HCT116 (cell line): ENCODE data around the gene GAL3ST3. TPM values are rescaled to one million over a fixed set of nuclear protein-coding genes. Genes with fewer than 3 reads are reported as not detected.
A peak's percentile ranks its signal among the peaks of the same experiment; 100 is the strongest.

ENCODE experiments used
- ATAC-seq: fragments of 200-7000 bp; cut with Tn5 transposase; 2 replicates; pipeline ENCODE4 v1.9.1; 2020; ENCODE audit warnings: mild to moderate bottlenecking, moderate library complexity
- BruUV-seq: library from RNA; stranded (reverse); fragments of 400-500 nt; replicated peaks from 2 replicates; lab custom pipeline; 2021; lab: Mats Ljungman, UMichigan
- CTCF ChIA-PET: fragments of 300-600 bp; sonication (Branson Sonifier 250); formaldehyde crosslinking; loops from one replicate; lab custom pipeline; 2021; ENCODE audit warnings: antibody characterized with exemption; lab: Charles Lee
- POLR2A ChIA-PET: fragments of 300-600, 350-600 bp; sonication (Branson Sonifier 250); formaldehyde crosslinking; loops from one replicate; lab custom pipeline; 2021; ENCODE audit warnings: antibody characterized with exemption; lab: Charles Lee
- RAD21 ChIA-PET, 2 experiments: fragments of 300-600 bp; sonication (Branson Sonifier 250); formaldehyde crosslinking; loops; one replicate each; lab custom pipeline; 2023; ENCODE audit warnings: low total read pairs in 2 of 2; ENCODE audit not compliant: uncharacterized antibody in 2 of 2, unreplicated experiment in 2 of 2, low non-redundant PET in 1 of 2; lab: Charles Lee
- DNase-seq: peaks from one replicate; pipeline ENCODE4 v3.0.0-alpha.2; 2010; ENCODE audit warnings: low read depth, low spot score
- H2AFZ ChIP-seq: fragments of 200-600 bp; shearing (Covaris generic), sonication (generic); 2 replicates; pipeline ENCODE4 v1.6.1; 2017; ENCODE audit warnings: low read depth, mixed run types, mixed read lengths, antibody characterized with exemption, low read length; ENCODE audit not compliant: poor library complexity, severe bottlenecking
- H3K27ac ChIP-seq: 2 replicates; pipeline ENCODE4 v1.5.1; 2012; ENCODE audit warnings: low read depth, low read length
- H3K27me3 ChIP-seq: fragments of 200-600 bp; sonication (generic); 2 replicates; pipeline ENCODE4 v1.6.1; 2016; ENCODE audit warnings: mixed run types, low read length, mixed read lengths; ENCODE audit not compliant: insufficient read depth
- H3K36me3 ChIP-seq, 2 experiments: fragments of 200-500 bp in 1 of 2; fragments of 200-600 bp in 1 of 2; sonication (Bioruptor generic) in 1 of 2; sonication (generic) in 1 of 2; 2 replicates each; pipeline versions ENCODE4 v1.5.1 to v1.6.1; 2014 to 2016; ENCODE audit warnings: low read length in 2 of 2, inconsistent platforms in 1 of 2, mixed read lengths in 1 of 2, mixed run types in 1 of 2; ENCODE audit not compliant: insufficient read depth in 2 of 2, control insufficient read depth in 1 of 2
- H3K4me1 ChIP-seq, 2 experiments: fragments of 200-600 bp in 1 of 2; sonication (generic) in 1 of 2; 2 replicates each; pipeline versions ENCODE4 v1.5.1 to v1.6.1; 2012 to 2017; ENCODE audit warnings: low read length in 2 of 2, inconsistent platforms in 1 of 2, mild to moderate bottlenecking in 1 of 2, mixed read lengths in 1 of 2, mixed run types in 1 of 2, moderate library complexity in 1 of 2; ENCODE audit not compliant: insufficient read depth in 2 of 2, control insufficient read depth in 1 of 2
- H3K4me2 ChIP-seq: fragments of 200-600 bp; sonication (generic); 2 replicates; pipeline ENCODE4 v1.6.1; 2017; ENCODE audit warnings: mixed run types, low read length, mixed read lengths
- H3K4me3 ChIP-seq, 2 experiments: fragments of 200-600 bp in 1 of 2; sonication (generic) in 1 of 2; replicated peaks in 1 of 2; 2 replicates each; pipeline ENCODE4 v1.5.1; 2011 to 2016; ENCODE audit warnings: low read length in 2 of 2, control low read depth in 1 of 2, low read depth in 1 of 2, mild to moderate bottlenecking in 1 of 2, mixed read lengths in 1 of 2, mixed run types in 1 of 2
- H3K79me2 ChIP-seq: fragments of 200-600 bp; sonication (generic); 2 replicates; pipeline ENCODE4 v1.6.1; 2017; ENCODE audit warnings: mild to moderate bottlenecking, mixed run types, low read length, moderate library complexity, mixed read lengths; ENCODE audit not compliant: insufficient read depth
- H3K9ac ChIP-seq: fragments of 200-600 bp; sonication (generic); 2 replicates; pipeline ENCODE4 v1.6.1; 2016; ENCODE audit warnings: low read length, mixed read lengths
- H3K9me2 ChIP-seq: fragments of 200-600 bp; sonication (generic), shearing (Covaris generic); 2 replicates; pipeline ENCODE4 v1.6.1; 2017; ENCODE audit warnings: mixed run types, mild to moderate bottlenecking, moderate library complexity; ENCODE audit not compliant: insufficient read depth
- H3K9me3 ChIP-seq, 2 experiments: fragments of 200-500 bp in 1 of 2; fragments of 200-600 bp in 1 of 2; sonication (Bioruptor generic) in 1 of 2; sonication (generic) in 1 of 2; 2 replicates each; pipeline ENCODE4 v1.6.1; 2014 to 2017; ENCODE audit warnings: low read length in 2 of 2, mixed read lengths in 2 of 2, inconsistent platforms in 1 of 2, low read depth in 1 of 2, mild to moderate bottlenecking in 1 of 2, mixed run types in 1 of 2, moderate library complexity in 1 of 2; ENCODE audit not compliant: control insufficient read depth in 1 of 2, insufficient read depth in 1 of 2
- H4K20me1 ChIP-seq: fragments of 200-600 bp; sonication (generic), shearing (Covaris generic); 2 replicates; pipeline ENCODE4 v1.6.1; 2017; ENCODE audit warnings: mixed run types, mild to moderate bottlenecking, moderate library complexity; ENCODE audit not compliant: insufficient read depth
- CEBPB ChIP-seq: IDR thresholded peaks from 2 replicates; pipeline ENCODE4 v1.6.1; 2012; ENCODE audit warnings: low read depth
- EGR1 ChIP-seq: IDR thresholded peaks from 2 replicates; pipeline ENCODE4 v1.6.1; 2012; ENCODE audit warnings: low read depth
- ELF1 ChIP-seq: IDR thresholded peaks from 2 replicates; pipeline ENCODE4 v1.6.1; 2012; ENCODE audit warnings: low read depth, borderline replicate concordance
- EZH2 ChIP-seq: fragments of 200-600 bp; sonication (generic); IDR thresholded peaks from 2 replicates; pipeline ENCODE4 v1.6.1; 2017; ENCODE audit warnings: antibody characterized with exemption, mixed run types
- FOSL1 ChIP-seq: IDR thresholded peaks from 2 replicates; pipeline ENCODE4 v1.6.1; 2012; ENCODE audit warnings: low read depth
- JUND ChIP-seq: IDR thresholded peaks from 2 replicates; pipeline ENCODE4 v1.6.1; 2012
- POLR2A ChIP-seq: IDR thresholded peaks from 2 replicates; pipeline ENCODE4 v1.7.0; 2011; ENCODE audit warnings: borderline replicate concordance; ENCODE audit not compliant: insufficient read depth, insufficient read length; ENCODE audit errors: extremely low read depth
- POLR2AphosphoS5 ChIP-seq: IDR thresholded peaks from 2 replicates; pipeline ENCODE4 v1.6.1; 2011; ENCODE audit warnings: mild to moderate bottlenecking, low read depth, low read length, moderate library complexity
- RAD21 ChIP-seq: IDR thresholded peaks from 2 replicates; pipeline ENCODE4 v1.6.1; 2012; ENCODE audit warnings: low read depth, mild to moderate bottlenecking
- SIN3A ChIP-seq: IDR thresholded peaks from 2 replicates; pipeline ENCODE4 v1.6.1; 2012; ENCODE audit warnings: low read depth
- SRF ChIP-seq: IDR thresholded peaks from 2 replicates; pipeline ENCODE4 v1.6.1; 2012; ENCODE audit warnings: low read depth
- YY1 ChIP-seq: IDR thresholded peaks from 2 replicates; pipeline ENCODE4 v1.6.1; 2011; ENCODE audit warnings: low read length, low read depth, moderate library complexity, mild to moderate bottlenecking; ENCODE audit not compliant: insufficient replicate concordance; ENCODE audit errors: extremely low read depth
- ZFX ChIP-seq: fragments of 450-650 bp; IDR thresholded peaks from 2 replicates; pipeline ENCODE4 v1.6.1; 2017
- ZNF274 ChIP-seq: fragments of 200-500 bp; sonication (Bioruptor generic); IDR thresholded peaks from 2 replicates; pipeline ENCODE4 v1.6.1; 2014; ENCODE audit warnings: mild to moderate bottlenecking, low read depth, low read length, inconsistent platforms
- intact Hi-C: fragments of 100-400 bp; cut with micrococcal nuclease; formaldehyde crosslinking; loops from 2 replicates; pipeline ENCODE4 v1.10.0; 2022
- total RNA-seq: library from RNA; stranded (reverse); gene quantifications from one replicate; pipeline ENCODE4 v1.2.1, GENCODE V29; 2021; ENCODE audit not compliant: unreplicated experiment
- TF ChIP-seq, protein P1 (sequence below): IDR thresholded peaks from 2 replicates; pipeline ENCODE4 v1.6.1; 2012
- TF ChIP-seq, protein P2 (sequence below): IDR thresholded peaks from 2 replicates; pipeline ENCODE4 v1.6.1; 2011; ENCODE audit warnings: mild to moderate bottlenecking, low read length, moderate library complexity; ENCODE audit not compliant: insufficient replicate concordance; ENCODE audit errors: extremely low read depth
- TF ChIP-seq, protein P3 (sequence below), 3 experiments: fragments of 200-600 bp in 1 of 3; sonication (generic) in 1 of 3; IDR thresholded peaks in 2 of 3; conservative IDR thresholded peaks in 1 of 3; 2 replicates each; pipeline ENCODE4 v1.5.1; 2012 to 2017; ENCODE audit warnings: low read depth in 2 of 3, low read length in 2 of 3, antibody characterized with exemption in 1 of 3, borderline replicate concordance in 1 of 3, control low read depth in 1 of 3, mild to moderate bottlenecking in 1 of 3, mixed read lengths in 1 of 3, mixed run types in 1 of 3, moderate library complexity in 1 of 3; ENCODE audit not compliant: insufficient read depth in 1 of 3
- TF ChIP-seq, protein P4 (sequence below): IDR thresholded peaks from 2 replicates; pipeline ENCODE4 v1.6.1; 2012; ENCODE audit warnings: low read depth
- TF ChIP-seq, protein P5 (sequence below): IDR thresholded peaks from 2 replicates; pipeline ENCODE4 v1.6.1; 2012

The GAL3ST3 gene
- total RNA-seq, 1 experiment from 2014 or later: not detected

DNA sequence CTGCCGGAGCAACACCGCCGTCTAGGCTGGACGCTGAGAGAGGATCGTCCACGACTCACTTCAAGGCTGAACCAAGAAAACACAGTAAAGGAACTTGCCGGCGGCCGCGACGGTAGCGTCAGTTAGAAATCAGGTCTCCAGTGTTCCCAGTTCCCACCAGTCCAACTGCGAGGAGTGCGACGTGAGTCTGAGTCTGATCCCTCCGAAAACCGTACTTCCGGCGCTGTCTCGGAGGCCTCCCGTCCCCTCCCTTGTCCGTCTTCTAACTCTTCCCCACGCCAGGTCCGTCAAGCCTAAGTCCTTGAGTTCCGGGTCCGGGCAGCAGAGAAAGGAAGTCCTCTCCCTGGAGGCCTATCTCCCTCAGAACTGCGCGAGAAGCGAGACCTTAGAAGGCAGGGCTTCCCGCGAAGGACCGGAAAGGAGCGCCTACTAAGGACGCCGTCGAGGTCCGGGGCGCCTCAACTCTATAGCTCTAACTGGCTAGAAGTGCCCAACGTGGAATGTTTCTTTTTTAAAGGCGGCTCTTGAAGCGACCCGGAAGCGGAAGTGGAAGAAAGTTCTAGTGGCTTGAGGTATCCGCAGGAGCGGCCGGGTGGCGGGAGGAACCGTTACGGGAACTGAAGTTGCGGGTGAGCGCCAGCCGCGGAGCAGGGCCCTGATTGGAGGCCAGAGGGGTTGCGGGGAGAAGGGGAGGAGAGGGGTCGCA is 46.9 kb downstream of the GAL3ST3 start, which contains the start of the genes BANF1 and EIF1AD:
Gene BANF1, plus strand, starts transcription at position 562 of the 706 bp plus-strand sequence. CDS start 748 bp downstream, outside the sequence.
Gene EIF1AD, minus strand, starts transcription at position 216 of the 706 bp plus-strand sequence. CDS start 1,768 bp downstream, outside the sequence.
- BruUV-seq: no TSS peak
- POLR2A ChIA-PET: interaction anchor here (0.8 to 1.6 kb wide), 8 partner anchors 10 to 143 kb away, joined by 3 to 17 read pairs (median 4); partner anchors contain the start of genes CST6, MUS81 and SF3B2
- TF ChIP-seq, protein P1, sequence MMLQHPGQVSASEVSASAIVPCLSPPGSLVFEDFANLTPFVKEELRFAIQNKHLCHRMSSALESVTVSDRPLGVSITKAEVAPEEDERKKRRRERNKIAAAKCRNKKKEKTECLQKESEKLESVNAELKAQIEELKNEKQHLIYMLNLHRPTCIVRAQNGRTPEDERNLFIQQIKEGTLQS: no peak
- TF ChIP-seq YY1: peak; percentile 82
- no peak for TF ChIP-seq EGR1
- no peak for TF ChIP-seq FOSL1
- TF ChIP-seq, protein P2, sequence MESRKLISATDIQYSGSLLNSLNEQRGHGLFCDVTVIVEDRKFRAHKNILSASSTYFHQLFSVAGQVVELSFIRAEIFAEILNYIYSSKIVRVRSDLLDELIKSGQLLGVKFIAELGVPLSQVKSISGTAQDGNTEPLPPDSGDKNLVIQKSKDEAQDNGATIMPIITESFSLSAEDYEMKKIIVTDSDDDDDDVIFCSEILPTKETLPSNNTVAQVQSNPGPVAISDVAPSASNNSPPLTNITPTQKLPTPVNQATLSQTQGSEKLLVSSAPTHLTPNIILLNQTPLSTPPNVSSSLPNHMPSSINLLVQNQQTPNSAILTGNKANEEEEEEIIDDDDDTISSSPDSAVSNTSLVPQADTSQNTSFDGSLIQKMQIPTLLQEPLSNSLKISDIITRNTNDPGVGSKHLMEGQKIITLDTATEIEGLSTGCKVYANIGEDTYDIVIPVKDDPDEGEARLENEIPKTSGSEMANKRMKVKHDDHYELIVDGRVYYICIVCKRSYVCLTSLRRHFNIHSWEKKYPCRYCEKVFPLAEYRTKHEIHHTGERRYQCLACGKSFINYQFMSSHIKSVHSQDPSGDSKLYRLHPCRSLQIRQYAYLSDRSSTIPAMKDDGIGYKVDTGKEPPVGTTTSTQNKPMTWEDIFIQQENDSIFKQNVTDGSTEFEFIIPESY: peak; percentile 89
- TF ChIP-seq, protein P3, sequence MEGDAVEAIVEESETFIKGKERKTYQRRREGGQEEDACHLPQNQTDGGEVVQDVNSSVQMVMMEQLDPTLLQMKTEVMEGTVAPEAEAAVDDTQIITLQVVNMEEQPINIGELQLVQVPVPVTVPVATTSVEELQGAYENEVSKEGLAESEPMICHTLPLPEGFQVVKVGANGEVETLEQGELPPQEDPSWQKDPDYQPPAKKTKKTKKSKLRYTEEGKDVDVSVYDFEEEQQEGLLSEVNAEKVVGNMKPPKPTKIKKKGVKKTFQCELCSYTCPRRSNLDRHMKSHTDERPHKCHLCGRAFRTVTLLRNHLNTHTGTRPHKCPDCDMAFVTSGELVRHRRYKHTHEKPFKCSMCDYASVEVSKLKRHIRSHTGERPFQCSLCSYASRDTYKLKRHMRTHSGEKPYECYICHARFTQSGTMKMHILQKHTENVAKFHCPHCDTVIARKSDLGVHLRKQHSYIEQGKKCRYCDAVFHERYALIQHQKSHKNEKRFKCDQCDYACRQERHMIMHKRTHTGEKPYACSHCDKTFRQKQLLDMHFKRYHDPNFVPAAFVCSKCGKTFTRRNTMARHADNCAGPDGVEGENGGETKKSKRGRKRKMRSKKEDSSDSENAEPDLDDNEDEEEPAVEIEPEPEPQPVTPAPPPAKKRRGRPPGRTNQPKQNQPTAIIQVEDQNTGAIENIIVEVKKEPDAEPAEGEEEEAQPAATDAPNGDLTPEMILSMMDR (IDR thresholded peaks at IDR 0.05 in 2 of 3, conservative IDR thresholded peaks at IDR 0.05 in 1 of 3; ENCODE audit: borderline replicate concordance in 1 of 3, insufficient read depth in 1 of 3, low read depth in 2 of 3, low read length in 2 of 3): no peak
- TF ChIP-seq ELF1: no peak
- TF ChIP-seq CEBPB: no peak
- TF ChIP-seq, protein P4, sequence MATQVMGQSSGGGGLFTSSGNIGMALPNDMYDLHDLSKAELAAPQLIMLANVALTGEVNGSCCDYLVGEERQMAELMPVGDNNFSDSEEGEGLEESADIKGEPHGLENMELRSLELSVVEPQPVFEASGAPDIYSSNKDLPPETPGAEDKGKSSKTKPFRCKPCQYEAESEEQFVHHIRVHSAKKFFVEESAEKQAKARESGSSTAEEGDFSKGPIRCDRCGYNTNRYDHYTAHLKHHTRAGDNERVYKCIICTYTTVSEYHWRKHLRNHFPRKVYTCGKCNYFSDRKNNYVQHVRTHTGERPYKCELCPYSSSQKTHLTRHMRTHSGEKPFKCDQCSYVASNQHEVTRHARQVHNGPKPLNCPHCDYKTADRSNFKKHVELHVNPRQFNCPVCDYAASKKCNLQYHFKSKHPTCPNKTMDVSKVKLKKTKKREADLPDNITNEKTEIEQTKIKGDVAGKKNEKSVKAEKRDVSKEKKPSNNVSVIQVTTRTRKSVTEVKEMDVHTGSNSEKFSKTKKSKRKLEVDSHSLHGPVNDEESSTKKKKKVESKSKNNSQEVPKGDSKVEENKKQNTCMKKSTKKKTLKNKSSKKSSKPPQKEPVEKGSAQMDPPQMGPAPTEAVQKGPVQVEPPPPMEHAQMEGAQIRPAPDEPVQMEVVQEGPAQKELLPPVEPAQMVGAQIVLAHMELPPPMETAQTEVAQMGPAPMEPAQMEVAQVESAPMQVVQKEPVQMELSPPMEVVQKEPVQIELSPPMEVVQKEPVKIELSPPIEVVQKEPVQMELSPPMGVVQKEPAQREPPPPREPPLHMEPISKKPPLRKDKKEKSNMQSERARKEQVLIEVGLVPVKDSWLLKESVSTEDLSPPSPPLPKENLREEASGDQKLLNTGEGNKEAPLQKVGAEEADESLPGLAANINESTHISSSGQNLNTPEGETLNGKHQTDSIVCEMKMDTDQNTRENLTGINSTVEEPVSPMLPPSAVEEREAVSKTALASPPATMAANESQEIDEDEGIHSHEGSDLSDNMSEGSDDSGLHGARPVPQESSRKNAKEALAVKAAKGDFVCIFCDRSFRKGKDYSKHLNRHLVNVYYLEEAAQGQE: no peak
- peak; percentile 69 for TF ChIP-seq ZFX
- peak; percentile 78; the same call in 1 of the 2 replicates for TF ChIP-seq POLR2AphosphoS5
- TF ChIP-seq, protein P5, sequence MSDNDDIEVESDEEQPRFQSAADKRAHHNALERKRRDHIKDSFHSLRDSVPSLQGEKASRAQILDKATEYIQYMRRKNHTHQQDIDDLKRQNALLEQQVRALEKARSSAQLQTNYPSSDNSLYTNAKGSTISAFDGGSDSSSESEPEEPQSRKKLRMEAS: no peak
- TF ChIP-seq JUND: no peak
- no peak for TF ChIP-seq EZH2
- TF ChIP-seq SIN3A: no peak
- no peak for TF ChIP-seq RAD21
- no peak for TF ChIP-seq ZNF274
- no peak for TF ChIP-seq SRF
- TF ChIP-seq POLR2A: peak; percentile 68

More for the DNA sequence above, 46.9 kb downstream of the GAL3ST3 start, which contains the start of the genes BANF1 and EIF1AD:
- H3K9me3 ChIP-seq: no peaks in the 10 kb centered on the region
- peak within 1 kb of the TSS; percentile 87 for H3K27ac ChIP-seq
- peak within 1 kb of the TSS; percentile 93 for H3K9ac ChIP-seq
- H3K4me2 ChIP-seq: peak within 1 kb of the TSS; percentile 85
- ChIA-PET CTCF (interaction anchor here (0.6 to 1.5 kb wide), 4 partner anchors 20 to 111 kb away, joined by 3 to 8 read pairs (median 4); partner anchors contain the start of genes CCDC85B and SF3B2), RAD21 (interaction anchor here in 1 of 2 experiments (1.0 kb wide), 1 partner anchor 50 kb away, joined by 4 read pairs; the partner anchor contains the start of gene SF3B2)
- intact Hi-C loops: loop anchor here (1.0 kb wide), 4 partner anchors 9 to 142 kb away; partner anchors contain the start of genes MUS81 and SF3B2
- no peak within 1 kb of the TSS for H2AFZ ChIP-seq
- no peaks in the 10 kb centered on the region for H3K27me3 ChIP-seq
- no peaks in the 10 kb centered on the region; the same call in 1 of the 2 replicates for H4K20me1 ChIP-seq
- H3K79me2 ChIP-seq: peaks cover 60% of the 10 kb centered on the region
- peak within 1 kb of the TSS; percentile 98 to 100 for H3K4me3 ChIP-seq
- no peaks in the 10 kb centered on the region for H3K9me2 ChIP-seq
- ATAC-seq (peak; percentile 83), DNase-seq (peak; percentile 99)
- H3K36me3 ChIP-seq: peaks cover 37 to 54% of the 10 kb centered on the region in 2 experiments
- H3K4me1 ChIP-seq: peaks cover 12 to 37% of the 10 kb centered on the region in 2 experiments
